Adipocyte (in vitro differentiated cells): ENCODE data around the gene IQSEC3.
A peak's percentile ranks its signal among the peaks of the same experiment; 100 is the strongest.

Experiments used
- DNase-seq: peaks from one replicate; pipeline ENCODE4 v3.0.0-alpha.2; 2015; ENCODE audit warnings: low read depth
- H3K27me3 ChIP-seq: replicated peaks from 2 replicates; pipeline ENCODE4 v1.7.0; 2013; ENCODE audit warnings: mild to moderate bottlenecking, low read length, moderate library complexity; ENCODE audit not compliant: control insufficient read depth, insufficient read depth
- H3K36me3 ChIP-seq: 2 replicates; pipeline ENCODE4 v1.7.0; 2013; ENCODE audit warnings: low read length, mild to moderate bottlenecking, moderate library complexity; ENCODE audit not compliant: control insufficient read depth, insufficient read depth, severe bottlenecking
- H3K4me1 ChIP-seq: 2 replicates; pipeline ENCODE4 v1.7.0; 2013; ENCODE audit warnings: mild to moderate bottlenecking, low read length, moderate library complexity; ENCODE audit not compliant: control insufficient read depth, insufficient read depth
- H3K4me3 ChIP-seq: 2 replicates; pipeline ENCODE4 v1.7.0; 2013; ENCODE audit warnings: mild to moderate bottlenecking, low read length, moderate library complexity
- H3K9ac ChIP-seq: 2 replicates; pipeline ENCODE4 v1.7.0; 2013; ENCODE audit warnings: mild to moderate bottlenecking, low read length, moderate library complexity
- H3K9me3 ChIP-seq: 2 replicates; pipeline ENCODE4 v1.7.0; 2013; ENCODE audit warnings: mild to moderate bottlenecking, low read length, moderate library complexity; ENCODE audit not compliant: control insufficient read depth

Gene IQSEC3

DNA sequence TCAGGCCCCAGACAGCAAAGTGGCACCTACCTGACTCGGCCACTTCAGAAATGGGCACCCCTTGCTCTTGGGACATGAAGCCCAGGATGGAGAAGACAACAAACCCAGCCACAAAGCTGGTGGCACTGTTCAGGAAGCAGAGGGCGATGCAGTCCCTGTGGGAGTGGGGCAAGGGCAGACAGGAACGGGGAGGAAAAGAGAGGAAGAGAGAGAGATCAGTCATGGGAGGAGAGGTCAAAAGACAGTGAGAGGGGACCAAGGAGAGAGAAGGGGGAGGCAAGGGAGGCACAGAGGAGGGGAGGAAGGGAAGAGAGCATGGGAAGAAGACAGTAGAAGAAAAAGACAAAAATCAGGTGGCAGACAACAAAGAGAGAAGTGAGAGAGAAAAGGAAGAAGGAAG, 130.8 kb downstream of the IQSEC3 start:
- H3K9me3 ChIP-seq: no peaks in the 10 kb centered on the region
- no peak for DNase-seq

DNA sequence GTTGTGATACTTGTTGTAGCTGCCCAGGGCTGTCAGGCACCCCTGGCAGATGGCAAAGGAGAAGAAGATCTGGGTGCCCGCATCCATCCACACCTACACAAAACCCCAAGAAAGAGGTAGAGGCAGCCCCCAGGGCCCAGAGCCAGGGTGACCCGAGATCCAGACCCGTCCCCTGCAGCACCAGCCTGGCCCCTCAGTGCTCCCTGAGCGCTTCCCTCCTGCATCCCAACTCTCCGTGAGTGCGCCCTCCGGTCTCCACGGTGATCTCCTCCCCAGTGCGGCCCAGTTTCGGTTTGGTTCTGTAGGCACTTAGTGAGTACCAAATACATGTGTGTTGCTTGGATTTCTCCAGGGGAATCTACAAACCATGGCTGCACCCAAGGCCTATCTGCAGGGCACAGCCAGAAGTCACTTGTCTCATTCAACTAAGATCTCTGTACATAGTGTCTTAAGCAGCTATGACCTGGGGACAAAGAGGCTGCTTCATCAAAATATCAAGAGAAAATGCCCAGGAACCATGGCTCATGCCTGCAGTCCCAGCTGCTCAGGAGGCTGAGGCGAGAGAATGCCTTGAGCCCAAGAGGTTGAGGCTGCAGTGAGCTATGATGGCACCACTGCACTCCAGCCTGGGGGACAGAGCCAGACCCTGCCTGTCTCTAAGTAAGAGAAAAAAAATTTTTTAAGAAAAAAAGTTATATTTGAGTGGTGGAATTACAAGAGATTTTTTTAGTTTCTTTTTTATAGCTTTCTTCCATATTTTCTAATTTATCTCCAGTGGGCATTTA, 131.5 kb downstream of the IQSEC3 start:
- no peak for DNase-seq
- H3K27me3 ChIP-seq: peaks cover 46% of the 10 kb centered on the region

More for the DNA sequence above, 130.8 kb downstream of the IQSEC3 start:
- Histone ChIP-seq H3K36me3 (no peaks in the 10 kb centered on the region), H3K4me3 (no peak overlapping the region), H3K9ac (no peak overlapping the region), H3K4me1 (peaks cover 14% of the 10 kb centered on the region), H3K27me3 (peaks cover 53% of the 10 kb centered on the region)

DNA sequence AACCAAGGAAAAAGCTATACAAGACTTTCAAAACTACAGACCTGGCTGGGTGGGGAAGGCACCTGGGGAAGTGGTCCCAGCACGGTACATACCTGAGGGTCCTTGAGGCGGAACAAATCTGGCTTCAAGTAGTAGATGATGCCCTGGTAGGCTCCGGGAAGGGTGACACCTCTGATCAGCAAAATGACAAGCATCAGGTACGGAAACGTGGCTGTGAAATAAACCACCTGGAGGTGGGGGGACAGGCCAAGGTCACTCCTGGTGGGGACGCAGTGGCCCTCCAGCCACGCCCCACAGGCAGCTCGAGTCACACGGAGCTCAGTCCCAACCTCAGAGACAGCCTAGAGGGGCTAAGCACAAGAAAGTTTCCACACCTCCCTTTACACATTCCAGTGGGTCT, 132.1 kb downstream of the IQSEC3 start:
- Histone ChIP-seq H3K4me1 (peaks cover 14% of the 10 kb centered on the region), H3K9ac (no peak overlapping the region), H3K36me3 (no peaks in the 10 kb centered on the region), H3K4me3 (no peak overlapping the region), H3K9me3 (no peaks in the 10 kb centered on the region), H3K27me3 (peaks cover 40% of the 10 kb centered on the region)
- DNase-seq: no peak

More for the DNA sequence above, 131.5 kb downstream of the IQSEC3 start:
- Histone ChIP-seq H3K9ac (no peak overlapping the region), H3K9me3 (no peaks in the 10 kb centered on the region), H3K4me1 (peaks cover 14% of the 10 kb centered on the region), H3K4me3 (no peak overlapping the region), H3K36me3 (no peaks in the 10 kb centered on the region)

DNA sequence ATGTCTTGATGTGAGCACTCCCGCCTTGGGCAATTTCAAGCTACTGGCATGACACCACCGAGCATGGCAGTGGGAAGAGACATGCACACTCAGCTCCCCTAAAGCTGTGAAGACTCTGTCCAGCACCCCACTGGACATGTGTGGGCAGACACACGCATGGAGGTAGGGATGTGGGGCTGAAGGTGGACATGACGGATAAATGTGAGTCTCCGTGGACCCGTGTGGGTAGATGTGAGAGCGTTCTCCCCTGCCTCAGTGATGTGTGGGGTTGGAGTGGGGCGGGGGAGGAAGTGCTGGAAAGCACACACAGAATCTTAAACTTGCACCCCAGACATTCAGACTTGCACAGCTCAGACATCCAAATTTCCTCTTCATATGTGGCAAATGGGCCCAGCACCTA, 134.8 kb downstream of the IQSEC3 start:
- Histone ChIP-seq H3K36me3 (no peaks in the 10 kb centered on the region), H3K4me1 (peaks cover 18% of the 10 kb centered on the region), H3K27me3 (peaks cover 26% of the 10 kb centered on the region), H3K9me3 (no peaks in the 10 kb centered on the region), H3K4me3 (no peak overlapping the region), H3K9ac (no peak overlapping the region)
- no peak for DNase-seq

DNA sequence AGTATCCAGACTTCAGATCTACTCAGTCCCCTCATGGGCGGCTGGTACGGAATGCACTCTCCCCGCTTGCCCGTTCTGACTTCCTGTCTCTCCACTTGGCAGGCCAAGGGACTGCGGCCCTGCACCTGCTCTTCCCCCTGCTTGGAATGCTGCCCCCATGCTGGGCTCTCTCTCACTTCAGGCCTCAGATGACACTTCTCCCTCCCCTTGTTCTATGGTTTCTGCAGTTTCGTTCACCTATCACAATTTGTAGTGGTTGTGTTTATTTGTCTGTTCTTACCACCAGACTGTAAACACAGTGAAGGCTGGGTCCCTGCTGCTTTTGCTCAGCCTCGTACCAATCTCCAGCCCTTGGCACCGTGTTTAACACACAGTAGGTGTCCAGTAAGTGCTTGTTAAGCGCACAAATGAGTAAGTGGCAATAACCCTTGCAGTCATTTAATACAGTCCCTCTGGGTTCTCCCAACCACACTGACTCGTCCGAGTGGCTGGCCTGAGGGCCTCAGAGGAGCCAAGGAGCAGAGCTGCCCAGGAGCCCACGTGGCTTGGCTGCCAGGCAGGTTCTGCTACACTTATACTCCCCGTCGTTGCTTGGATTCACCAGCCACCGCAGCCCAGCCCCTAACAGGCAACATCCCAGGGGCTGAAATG, 135.6 kb downstream of the IQSEC3 start:
- Histone ChIP-seq H3K9me3 (no peaks in the 10 kb centered on the region), H3K36me3 (no peaks in the 10 kb centered on the region), H3K9ac (no peak overlapping the region), H3K4me1 (peaks cover 18% of the 10 kb centered on the region), H3K27me3 (peaks cover 33% of the 10 kb centered on the region), H3K4me3 (no peak overlapping the region)
- no peak for DNase-seq

DNA sequence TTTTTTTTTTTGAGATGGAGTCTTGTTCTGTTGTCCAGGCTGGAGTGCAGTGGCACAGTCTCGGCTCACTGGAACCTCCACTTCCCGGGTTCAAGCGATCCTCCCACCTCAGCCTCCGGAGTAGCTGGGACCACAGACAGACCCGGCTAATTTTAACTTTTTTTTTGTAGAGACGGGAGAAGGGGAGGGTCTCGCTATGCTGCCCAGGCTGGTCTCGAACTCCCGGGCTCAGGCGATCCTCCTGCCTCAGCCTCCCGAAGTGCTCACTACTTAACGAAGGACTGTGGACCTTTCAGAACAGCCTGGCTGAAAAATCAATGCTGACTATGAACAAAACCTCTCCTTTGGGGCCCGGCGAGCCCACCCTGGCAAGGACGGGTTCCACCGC, 136.5 kb downstream of the IQSEC3 start:
- peaks cover 18% of the 10 kb centered on the region for H3K4me1 ChIP-seq
- H3K9ac ChIP-seq: no peak overlapping the region
- DNase-seq: no peak
- H3K27me3 ChIP-seq: peaks cover 37% of the 10 kb centered on the region
- H3K4me3 ChIP-seq: peak overlapping the region; percentile 42
- no peaks in the 10 kb centered on the region for H3K9me3 ChIP-seq
- no peaks in the 10 kb centered on the region for H3K36me3 ChIP-seq

DNA sequence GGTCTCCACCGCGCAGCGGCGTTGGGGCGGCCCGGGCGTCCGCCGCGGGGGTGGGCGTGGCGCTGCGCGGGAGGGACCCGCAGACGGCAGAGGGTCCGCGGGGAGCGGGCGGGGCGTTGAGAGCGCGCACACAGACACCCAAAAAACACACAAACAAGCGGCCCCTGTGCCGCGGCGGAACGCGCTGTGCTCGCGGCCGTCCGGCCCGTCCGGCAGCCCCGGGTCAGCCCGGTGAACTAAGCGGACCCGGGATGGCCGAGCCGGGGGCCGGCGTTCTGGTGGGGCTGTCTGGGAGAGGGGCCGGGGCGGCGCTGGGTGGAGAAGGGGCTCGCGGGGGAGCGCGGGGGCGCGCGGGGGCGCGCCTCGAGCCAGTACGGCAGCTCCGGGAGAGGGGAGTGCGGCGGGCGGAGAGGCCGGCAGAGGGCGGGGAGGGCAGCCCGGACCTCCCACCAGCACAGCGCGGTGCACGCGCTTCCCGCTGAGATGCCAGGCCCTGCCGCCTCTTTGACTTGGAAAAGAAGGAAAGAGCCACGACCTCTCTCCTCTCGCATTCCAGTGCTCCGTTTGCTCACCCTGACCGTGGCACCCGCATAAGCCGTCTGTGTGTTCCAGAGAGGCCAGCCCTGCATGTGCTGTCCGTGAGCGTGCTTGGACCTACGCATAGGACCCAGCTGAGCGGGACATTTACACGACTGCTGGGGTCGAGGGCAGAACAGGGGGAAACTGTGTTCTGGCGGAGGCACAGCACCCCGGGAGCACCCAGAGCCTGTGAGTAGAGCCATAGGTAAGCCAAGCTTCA, 137.1 kb downstream of the IQSEC3 start:
- no peaks in the 10 kb centered on the region for H3K9me3 ChIP-seq
- no peaks in the 10 kb centered on the region for H3K36me3 ChIP-seq
- no peak overlapping the region for H3K9ac ChIP-seq
- peaks cover 16% of the 10 kb centered on the region for H3K4me1 ChIP-seq
- H3K27me3 ChIP-seq: peaks cover 37% of the 10 kb centered on the region
- peak overlapping the region; percentile 42 for H3K4me3 ChIP-seq
- peak; percentile 17 for DNase-seq

DNA sequence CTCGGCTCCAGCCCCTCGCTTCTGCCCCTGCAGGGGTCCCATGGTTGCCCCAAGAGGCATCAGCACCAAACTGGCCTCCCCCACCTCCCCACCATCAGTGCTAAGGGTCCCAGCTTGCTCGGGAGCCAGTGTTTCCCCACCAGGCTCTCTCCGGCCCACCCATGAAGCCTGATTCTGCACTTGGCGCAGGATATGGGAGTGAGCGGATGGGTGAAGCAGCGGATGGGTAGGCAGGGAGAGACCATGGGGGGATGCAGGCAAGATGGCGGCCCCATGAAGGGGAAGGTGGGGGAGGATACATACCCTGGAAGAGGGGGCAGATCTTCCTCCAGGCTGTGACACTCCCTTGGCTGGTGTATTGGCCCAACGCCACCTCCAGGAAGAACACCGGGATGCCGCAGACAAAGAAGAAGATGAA, 137.7 kb downstream of the IQSEC3 start:
- DNase-seq: no peak
- H3K9me3 ChIP-seq: no peaks in the 10 kb centered on the region
- peaks cover 41% of the 10 kb centered on the region for H3K27me3 ChIP-seq
- no peaks in the 10 kb centered on the region for H3K36me3 ChIP-seq
- H3K4me1 ChIP-seq: peaks cover 10% of the 10 kb centered on the region
- H3K9ac ChIP-seq: no peak overlapping the region
- H3K4me3 ChIP-seq: peak overlapping the region; percentile 42

DNA sequence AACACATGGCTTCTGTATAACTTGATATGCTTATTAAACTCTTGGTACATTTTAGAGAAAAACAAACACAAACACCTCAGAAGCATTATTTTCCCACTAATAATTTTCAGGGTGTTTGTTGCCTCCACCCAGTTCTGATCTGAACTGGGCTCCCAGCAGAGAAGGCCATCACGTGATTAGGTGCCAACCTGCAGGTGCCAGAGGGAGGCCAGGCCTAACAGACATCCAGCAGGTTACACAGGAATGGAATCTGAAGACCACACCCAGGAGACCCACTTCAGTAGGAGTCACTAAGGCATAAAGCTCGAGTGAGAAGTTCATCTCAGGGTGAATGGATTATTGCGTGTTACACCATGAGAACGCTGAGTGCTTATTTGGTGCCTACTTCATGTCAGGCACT, 138.5 kb downstream of the IQSEC3 start:
- Histone ChIP-seq H3K27me3 (peaks cover 48% of the 10 kb centered on the region), H3K36me3 (no peaks in the 10 kb centered on the region), H3K4me1 (peaks cover 4% of the 10 kb centered on the region), H3K9ac (no peak overlapping the region), H3K9me3 (no peaks in the 10 kb centered on the region), H3K4me3 (no peak overlapping the region)
- no peak for DNase-seq

DNA sequence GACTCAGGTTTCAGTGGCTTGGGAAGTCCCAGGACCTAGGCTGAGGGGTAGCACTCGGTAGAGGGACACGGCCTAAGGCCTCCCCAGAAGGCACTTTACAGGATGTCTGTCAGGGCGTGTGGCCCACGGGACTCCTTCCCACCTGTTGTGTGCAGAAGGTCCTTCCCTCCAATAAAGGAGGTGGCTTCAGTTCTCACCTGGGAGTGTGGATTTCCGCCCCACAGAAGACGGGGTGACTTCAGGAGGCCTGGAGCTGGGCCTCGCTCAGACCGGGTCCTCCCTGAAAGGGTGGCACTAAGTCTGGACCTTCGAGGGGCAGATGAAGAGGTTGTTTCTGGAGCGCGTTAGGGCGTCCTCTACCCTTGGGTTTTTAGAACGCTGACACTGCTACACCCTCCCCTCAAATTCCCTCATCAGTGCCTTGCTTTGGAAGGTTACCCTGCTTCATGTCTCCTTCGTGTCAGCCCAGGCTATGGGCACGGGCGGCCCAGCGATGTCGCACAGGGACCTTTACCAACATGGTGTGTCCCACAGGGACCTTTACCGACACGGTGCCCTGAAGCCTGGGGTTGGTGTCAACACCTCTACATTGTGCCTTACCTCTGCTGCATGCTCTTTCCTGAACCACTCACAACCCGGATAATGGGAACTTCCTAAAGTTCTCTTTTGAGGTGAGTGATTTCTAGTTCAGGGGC, 140.3 kb downstream of the IQSEC3 start:
- H3K4me3 ChIP-seq: no peak overlapping the region
- DNase-seq: no peak
- no peaks in the 10 kb centered on the region for H3K9me3 ChIP-seq
- H3K27me3 ChIP-seq: peaks cover 57% of the 10 kb centered on the region
- no peak overlapping the region for H3K9ac ChIP-seq
- H3K36me3 ChIP-seq: no peaks in the 10 kb centered on the region
- H3K4me1 ChIP-seq: peaks cover 4% of the 10 kb centered on the region

DNA sequence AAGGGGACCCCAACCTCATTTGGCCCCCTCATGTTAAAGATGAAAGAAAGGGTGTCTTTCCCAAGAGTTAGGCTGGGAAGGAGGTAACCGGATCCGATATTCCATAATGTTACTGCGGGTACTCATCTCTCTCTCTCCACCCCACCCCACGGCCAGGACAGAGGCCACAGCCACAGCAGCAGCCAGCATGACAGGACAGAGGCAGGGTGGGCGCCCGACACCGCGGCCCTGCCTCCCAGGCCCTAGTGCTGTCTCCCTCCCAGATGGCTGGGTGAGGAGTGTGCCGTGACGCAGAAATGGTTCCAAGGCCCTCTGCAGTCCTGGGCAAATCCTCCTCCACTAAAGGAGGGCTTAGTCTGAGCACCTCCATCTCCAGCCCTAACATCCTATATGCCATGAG, 141.2 kb downstream of the IQSEC3 start:
- Histone ChIP-seq H3K9ac (no peak overlapping the region), H3K27me3 (peaks cover 60% of the 10 kb centered on the region)
- DNase-seq: no peak

More for the DNA sequence above, 141.2 kb downstream of the IQSEC3 start:
- Histone ChIP-seq H3K4me1 (peaks cover 4% of the 10 kb centered on the region), H3K4me3 (no peak overlapping the region), H3K9me3 (no peaks in the 10 kb centered on the region), H3K36me3 (no peaks in the 10 kb centered on the region)
